Measurements from ENCODE around the gene KLC1. TPM values are rescaled to one million over a fixed set of nuclear protein-coding genes. Genes with fewer than 3 reads are reported as not detected.

Gene KLC1
- total RNA-seq, 2 experiments from 2014 or later: 152 to 160 TPM

- H3K36me3 Mint-ChIP-seq (ENCODE audit: low read depth): peaks cover 49% of the 10 kb centered on the region
Measured at GRCh38 chr14:103706551-103707328, 77.7 kb downstream of the KLC1 start.

GRCh38 chr14:103707329-103708263, 78.6 kb downstream of the KLC1 start:
- no peak overlapping the region for H3K4me3 Mint-ChIP-seq
- H3K36me3 Mint-ChIP-seq (ENCODE audit: low read depth): peaks cover 42% of the 10 kb centered on the region
- no peaks in the 10 kb centered on the region for H3K9me3 Mint-ChIP-seq
- POLR2A ChIA-PET: interaction anchor here (3.1 kb wide), 1 partner anchor 8 kb away, joined by 15 read pairs; the partner anchor contains the start of genes XRCC3 and ZFYVE21
- H3K4me1 Mint-ChIP-seq: peaks cover 31% of the 10 kb centered on the region
- no peaks in the 10 kb centered on the region for H3K27me3 Mint-ChIP-seq
- CTCF ChIA-PET: no interaction called here
- no peak for DNase-seq
- H3K27ac Mint-ChIP-seq: no peak overlapping the region

More at GRCh38 chr14:103706551-103707328, 77.7 kb downstream of the KLC1 start:
- no peak overlapping the region for H3K27ac Mint-ChIP-seq
- no peak for DNase-seq
- no peak overlapping the region for H3K4me3 Mint-ChIP-seq
- no peaks in the 10 kb centered on the region for H3K27me3 Mint-ChIP-seq
- H3K4me1 Mint-ChIP-seq: peaks cover 24% of the 10 kb centered on the region
- POLR2A ChIA-PET: interaction anchor here (0.9 to 3.1 kb wide), 2 partner anchors 8 to 9 kb away, joined by 3 to 15 read pairs; partner anchors contain the start of genes XRCC3 and ZFYVE21
- H3K9me3 Mint-ChIP-seq: no peaks in the 10 kb centered on the region
- CTCF ChIA-PET: interaction anchor here (0.6 kb wide), 1 partner anchor 294 kb away, joined by 3 read pairs; no protein-coding TSS in a partner anchor

DNA sequence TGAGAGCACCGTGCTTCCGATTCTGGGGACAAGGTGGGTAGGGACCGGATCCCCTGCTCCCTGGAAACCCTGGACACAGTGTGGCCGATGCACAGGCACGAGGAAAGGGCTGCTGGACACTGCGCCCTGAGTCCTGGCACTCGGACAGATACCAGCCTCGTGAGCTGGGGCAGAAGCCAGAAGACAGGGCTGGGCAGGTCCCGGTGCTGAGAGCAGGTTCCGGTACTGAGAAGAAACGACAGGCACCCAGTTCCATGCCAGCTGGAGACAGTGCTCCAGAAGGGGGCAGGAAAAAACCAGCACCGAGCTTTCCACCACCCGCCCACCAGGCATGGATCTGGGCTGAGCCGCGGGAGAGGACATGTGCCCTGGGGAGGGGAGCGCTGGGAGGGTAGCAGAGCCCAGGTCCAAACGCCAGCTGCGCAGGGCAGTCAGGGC, 79.8 kb downstream of the KLC1 start:
- peaks cover 40% of the 10 kb centered on the region for H3K4me1 Mint-ChIP-seq
- no peaks in the 10 kb centered on the region for H3K27me3 Mint-ChIP-seq
- DNase-seq: no peak
- ChIA-PET CTCF (no interaction called here), POLR2A (no interaction called here)
- H3K27ac Mint-ChIP-seq: peak overlapping the region; percentile 16
- peaks cover 37% of the 10 kb centered on the region for H3K36me3 Mint-ChIP-seq (ENCODE audit: low read depth)
- no peak overlapping the region for H3K4me3 Mint-ChIP-seq
- no peaks in the 10 kb centered on the region for H3K9me3 Mint-ChIP-seq

- Mint-ChIP-seq H3K36me3 (ENCODE audit: low read depth) (peaks cover 32% of the 10 kb centered on the region), H3K27ac (peak overlapping the region; percentile 47), H3K27me3 (no peaks in the 10 kb centered on the region), H3K4me1 (peaks cover 38% of the 10 kb centered on the region), H3K4me3 (no peak overlapping the region), H3K9me3 (no peaks in the 10 kb centered on the region)
- POLR2A ChIA-PET: interaction anchor here (1.0 kb wide), 1 partner anchor 33 kb away, joined by 3 read pairs; no protein-coding TSS in a partner anchor
- no peak for DNase-seq
- CTCF ChIA-PET: no interaction called here
Measured at GRCh38 chr14:103709814-103710213, 80.8 kb downstream of the KLC1 start.

DNA sequence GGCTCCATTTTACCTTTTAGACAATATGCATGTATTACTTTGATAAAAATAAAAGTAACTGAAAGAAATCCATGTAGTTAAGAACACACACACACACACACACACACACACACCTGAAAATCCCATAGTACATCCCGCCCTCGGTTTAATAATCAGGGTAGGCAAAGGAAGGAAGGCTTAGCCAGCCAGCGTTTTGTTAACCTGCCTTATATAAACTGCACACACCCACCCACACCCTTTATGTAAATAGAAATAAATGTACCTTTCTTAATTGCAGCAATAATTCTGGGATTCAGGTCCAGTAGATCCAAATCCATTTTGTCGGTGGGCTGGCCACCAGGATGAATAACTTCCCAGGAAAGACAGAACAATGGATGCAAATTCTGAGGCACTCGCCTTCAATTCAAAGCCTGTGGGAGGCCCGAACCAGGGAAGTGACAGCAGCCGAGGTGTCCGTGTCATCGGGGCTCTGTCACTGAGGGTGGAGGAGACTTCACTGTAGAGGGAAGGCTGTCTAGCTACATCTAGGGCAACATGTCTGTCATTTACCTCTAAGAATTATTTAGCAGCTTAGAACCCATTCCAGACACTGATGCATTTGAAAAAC, 81.9 kb downstream of the KLC1 start:
- Mint-ChIP-seq H3K36me3 (ENCODE audit: low read depth) (peaks cover 30% of the 10 kb centered on the region), H3K27me3 (no peaks in the 10 kb centered on the region), H3K27ac (no peak overlapping the region), H3K4me1 (peaks cover 37% of the 10 kb centered on the region), H3K4me3 (no peak overlapping the region), H3K9me3 (no peaks in the 10 kb centered on the region)
- CTCF ChIA-PET: no interaction called here
- no peak for DNase-seq
- POLR2A ChIA-PET: interaction anchor here (0.6 to 1.0 kb wide), 2 partner anchors 34 to 150 kb away, joined by 3 read pairs; no protein-coding TSS in a partner anchor

- Mint-ChIP-seq H3K27ac (peak overlapping the region; percentile 56), H3K4me1 (peaks cover 40% of the 10 kb centered on the region), H3K27me3 (no peaks in the 10 kb centered on the region), H3K4me3 (no peak overlapping the region), H3K9me3 (no peaks in the 10 kb centered on the region), H3K36me3 (ENCODE audit: low read depth) (peaks cover 30% of the 10 kb centered on the region)
- ChIA-PET CTCF (no interaction called here), POLR2A (interaction anchor here (1.1 to 1.3 kb wide), 2 partner anchors 17 to 150 kb away, joined by 3 to 4 read pairs; no protein-coding TSS in a partner anchor)
- peak; percentile 22 for DNase-seq
Measured at GRCh38 chr14:103711516-103712431, 82.8 kb downstream of the KLC1 start.

GRCh38 chr14:103712633-103713247, 83.7 kb downstream of the KLC1 start:
- no peak for DNase-seq
- ChIA-PET CTCF (no interaction called here), POLR2A (interaction anchor here (0.5 to 1.5 kb wide), 8 partner anchors 9 to 207 kb away, joined by 3 to 7 read pairs (median 4); partner anchors contain the start of genes BAG5 and KLC1)
- H3K4me1 Mint-ChIP-seq: peaks cover 48% of the 10 kb centered on the region
- peak overlapping the region; percentile 1 for H3K27ac Mint-ChIP-seq
- H3K4me3 Mint-ChIP-seq: peak overlapping the region; percentile 17
- no peaks in the 10 kb centered on the region for H3K9me3 Mint-ChIP-seq
- H3K27me3 Mint-ChIP-seq: no peaks in the 10 kb centered on the region
- peaks cover 33% of the 10 kb centered on the region for H3K36me3 Mint-ChIP-seq (ENCODE audit: low read depth)

GRCh38 chr14:103713304-103714062, 84.5 kb downstream of the KLC1 start:
- ChIA-PET CTCF (no interaction called here), POLR2A (interaction anchor here (0.5 to 1.5 kb wide), 5 partner anchors 9 to 152 kb away, joined by 3 to 7 read pairs (median 4); partner anchors contain the start of genes BAG5 and KLC1)
- no peak for DNase-seq
- H3K27me3 Mint-ChIP-seq: no peaks in the 10 kb centered on the region
- H3K9me3 Mint-ChIP-seq: no peaks in the 10 kb centered on the region
- H3K4me1 Mint-ChIP-seq: peaks cover 49% of the 10 kb centered on the region
- peak overlapping the region; percentile 35 for H3K27ac Mint-ChIP-seq
- peaks cover 29% of the 10 kb centered on the region for H3K36me3 Mint-ChIP-seq (ENCODE audit: low read depth)
- H3K4me3 Mint-ChIP-seq: peak overlapping the region; percentile 88

GRCh38 chr14:103714063-103714724, 85.2 kb downstream of the KLC1 start:
- Mint-ChIP-seq H3K27me3 (no peaks in the 10 kb centered on the region), H3K27ac (peak overlapping the region; percentile 66), H3K4me3 (peak overlapping the region; percentile 88), H3K4me1 (peaks cover 54% of the 10 kb centered on the region), H3K36me3 (ENCODE audit: low read depth) (peaks cover 22% of the 10 kb centered on the region), H3K9me3 (no peaks in the 10 kb centered on the region)
- ChIA-PET POLR2A (interaction anchor here (0.9 to 1.4 kb wide), 4 partner anchors 10 to 89 kb away, joined by 3 to 7 read pairs (median 4); partner anchors contain the start of gene KLC1), CTCF (no interaction called here)
- DNase-seq: no peak
